ENCODE measurements around the gene HOXB3. TPM values are rescaled to one million over a fixed set of nuclear protein-coding genes. Genes with fewer than 3 reads are reported as not detected.

HOXB3 gene
- total and polyA plus RNA-seq, 12 donors: 2.3 to 28.8 (median 8.8) TPM

DNA sequence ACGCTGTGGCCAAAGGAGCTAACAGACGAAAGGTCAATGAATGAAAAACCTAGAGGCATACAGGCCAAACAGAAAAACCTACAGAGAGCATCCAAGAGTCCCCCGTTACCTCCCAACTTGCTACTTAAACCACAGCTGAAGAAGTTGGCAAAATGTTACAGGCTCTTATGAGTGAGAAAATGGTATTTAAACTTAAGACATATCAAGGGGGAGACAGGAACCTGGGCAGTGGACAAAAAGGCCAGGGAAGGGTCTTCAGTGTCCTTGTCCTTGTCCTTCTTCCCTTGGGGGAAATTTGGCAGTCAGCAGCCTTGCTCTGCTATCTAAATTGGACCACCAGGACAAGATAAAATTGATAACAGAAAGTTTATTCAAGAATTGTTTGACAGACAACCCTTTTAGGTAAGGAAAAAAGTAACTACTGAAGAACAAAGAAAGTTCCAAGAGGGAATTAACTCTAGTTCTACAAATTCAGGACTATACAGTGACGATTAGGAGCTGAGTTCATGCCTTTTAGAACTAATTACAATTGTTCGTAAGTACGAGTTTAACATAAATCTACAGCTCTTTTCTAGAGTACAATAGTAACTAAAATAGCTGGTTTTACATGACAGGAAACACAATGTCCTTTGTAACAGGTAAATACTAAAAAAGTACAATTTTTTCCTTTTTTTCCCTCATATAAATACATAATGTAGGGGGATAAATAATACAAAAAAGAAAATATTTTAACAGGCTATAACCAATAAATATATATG lies 41.3 kb downstream of the HOXB3 start:
- Histone ChIP-seq H3K36me3 (replicated peaks in 1 of 2) (peaks cover 0 to 6% of the 10 kb centered on the region in 2 donors), H3K27ac (peak overlapping the region in 2 of 5 donors; percentile 79 to 97), H3K27me3 (no peaks in the 10 kb centered on the region), H3K4me1 (replicated peaks in 1 of 2) (peaks cover 13 to 42% of the 10 kb centered on the region in 2 donors), H3K9me3 (replicated peaks in 1 of 3) (no peaks in the 10 kb centered on the region), H3K4me3 (no peak overlapping the region)
- intact Hi-C loops (cut with DNase I): no loop called here
- DNase-seq: no peak
- TF ChIP-seq POLR2A (IDR thresholded peaks at IDR 0.05) (no peak), CTCF (IDR thresholded peaks at IDR 0.05) (no peak)
- 46 to 71% (median 52%) methylated on average over 6 of the region's 6 CpGs for WGBS, 4 donors

DNA sequence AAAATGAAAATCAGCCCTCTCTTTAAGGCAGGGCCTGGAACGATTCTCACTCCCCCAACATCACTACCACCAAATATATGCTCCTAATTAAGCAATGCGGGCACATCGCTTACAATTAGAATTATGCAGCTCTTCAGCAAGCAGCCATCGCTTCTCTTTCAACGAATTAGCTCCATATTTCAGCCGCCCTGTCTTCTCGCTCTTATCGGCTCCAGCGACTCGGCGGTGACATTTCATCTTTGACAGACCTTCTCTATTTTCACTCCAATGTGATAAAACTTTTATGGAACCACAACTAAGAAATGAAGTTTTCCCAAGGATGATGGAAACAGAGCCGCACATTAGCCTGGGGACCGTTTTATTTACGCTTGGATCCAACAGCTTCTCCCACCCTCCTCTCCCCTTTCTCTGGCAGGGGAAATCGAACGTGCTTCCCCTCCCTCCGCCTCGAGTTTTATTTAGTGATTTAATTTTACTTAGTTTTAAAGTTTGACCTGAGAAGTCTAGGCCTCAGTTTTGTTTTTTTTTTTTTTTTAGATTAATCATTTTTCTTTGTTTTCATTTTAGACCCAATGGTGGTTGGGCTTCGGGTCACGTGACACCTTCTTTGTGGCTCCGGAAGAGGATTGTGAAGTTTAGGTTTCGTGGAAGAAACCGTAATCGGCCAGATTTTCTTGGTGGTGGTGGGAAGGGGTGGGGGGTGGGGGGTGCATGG lies 42.1 kb downstream of the HOXB3 start:
- Histone ChIP-seq H3K9me3 (replicated peaks in 1 of 3) (no peaks in the 10 kb centered on the region), H3K27me3 (no peaks in the 10 kb centered on the region), H3K27ac (peak overlapping the region in 3 of 5 donors; percentile 54 to 97 (median 79)), H3K36me3 (replicated peaks in 1 of 2) (peaks cover 0 to 11% of the 10 kb centered on the region in 2 donors), H3K4me3 (peak overlapping the region in 2 of 4 donors; percentile 1 to 21), H3K4me1 (replicated peaks in 1 of 2) (peaks cover 13 to 39% of the 10 kb centered on the region in 2 donors)
- DNase-seq: peak in 3 of 7 donors; percentile 34 to 79 (median 65)
- TF ChIP-seq CTCF (IDR thresholded peaks at IDR 0.05) (no peak), POLR2A (IDR thresholded peaks at IDR 0.05) (no peak)
- WGBS, 4 donors: 30 to 49% (median 38%) methylated on average over 24 of the region's 24 CpGs
- intact Hi-C loops (cut with DNase I): no loop called here

- intact Hi-C loops (cut with DNase I): no loop called here
- H3K36me3 ChIP-seq (replicated peaks in 1 of 2): peaks cover 0 to 14% of the 10 kb centered on the region in 2 donors
- peak in 1 of 7 donors; percentile 26 for DNase-seq
- H3K4me1 ChIP-seq (replicated peaks in 1 of 2): peaks cover 16 to 35% of the 10 kb centered on the region in 2 donors
- H3K9me3 ChIP-seq (replicated peaks in 1 of 3): no peaks in the 10 kb centered on the region
- no peaks in the 10 kb centered on the region for H3K27me3 ChIP-seq
- 31 to 52% (median 35%) methylated on average over 9 to 10 of the region's 10 CpGs for WGBS, 4 donors
- H3K27ac ChIP-seq: peak overlapping the region in 4 of 5 donors; percentile 46 to 97 (median 66)
- TF ChIP-seq POLR2A (IDR thresholded peaks at IDR 0.05) (no peak), CTCF (IDR thresholded peaks at IDR 0.05) (no peak)
- peak overlapping the region in 2 of 4 donors; percentile 1 to 21 for H3K4me3 ChIP-seq
These were observed 42.9 kb downstream of the HOXB3 start for GRCh38 chr17:48546924-48547807.
